Retina (tissue), 1 donor: Measurements from ENCODE around the gene ACAD11.
"Not testable (repeated sequence)": the region's sequence is repeated elsewhere in the genome, so short reads cannot be mapped to it uniquely, and the experiment has no call there.

ENCODE experiments used
- DNase-seq: peaks from one replicate; pipeline ENCODE4 v3.0.0-alpha.2; 2016

The ACAD11 gene

DNA sequence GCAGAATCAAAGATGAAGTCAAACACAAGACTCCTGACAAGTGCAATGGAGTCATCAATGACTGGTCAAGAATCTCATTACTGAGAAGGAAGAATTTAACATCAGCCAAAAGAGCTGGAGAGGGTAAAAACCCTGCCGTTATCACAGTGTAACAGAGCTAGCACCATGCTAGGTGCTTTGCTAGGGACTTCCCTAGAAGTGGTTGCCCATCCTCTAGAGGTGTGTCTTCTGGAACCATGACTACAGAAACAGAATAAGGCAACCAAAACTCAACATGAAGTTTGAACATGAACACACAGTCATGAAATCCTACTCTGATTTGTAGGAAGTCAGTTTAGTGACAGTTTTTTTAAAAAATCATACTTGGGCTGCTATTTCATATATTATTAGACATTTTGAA is 9.5 kb downstream of the ACAD11 start:
- DNase-seq, result no peak

DNA sequence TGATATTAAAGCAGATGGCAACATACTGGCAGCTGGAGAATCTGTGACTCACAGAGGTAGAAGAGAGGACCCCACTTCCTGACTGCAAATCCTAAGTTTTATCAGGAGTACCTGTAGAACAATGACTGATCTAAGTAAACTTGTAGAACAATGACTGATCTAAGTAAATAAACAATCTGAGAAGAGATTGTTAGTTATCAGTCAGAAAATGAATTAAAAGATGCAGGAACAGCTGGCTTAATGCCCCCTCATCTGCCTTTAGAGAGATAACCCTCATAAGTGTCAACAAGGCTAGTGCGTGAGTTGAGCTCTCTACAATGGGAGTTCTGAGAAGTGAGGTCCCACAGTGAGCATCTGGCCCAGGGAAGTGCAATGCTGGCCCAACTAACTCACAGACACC is 14.6 kb downstream of the ACAD11 start:
- no peak for DNase-seq

DNA sequence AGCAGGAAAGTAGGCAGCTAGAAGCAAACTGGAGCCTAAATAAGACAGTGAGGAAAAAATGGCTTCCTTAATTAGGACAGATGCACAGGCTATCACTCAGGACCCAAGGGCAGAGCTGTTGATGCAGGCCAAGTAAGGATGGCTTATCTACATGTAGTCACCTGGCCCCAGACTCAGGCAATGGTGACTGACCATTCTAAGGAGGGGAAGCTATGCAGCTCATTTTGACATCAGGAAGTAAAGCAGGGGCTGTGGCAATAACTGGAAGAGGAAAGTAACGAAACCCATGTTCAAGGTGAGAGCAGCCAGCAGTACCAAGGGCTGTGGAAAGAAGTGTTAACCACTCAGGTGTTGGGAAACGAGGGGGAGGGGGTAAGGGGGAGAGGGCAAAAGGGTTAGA is 16.2 kb downstream of the ACAD11 start:
- DNase-seq, result no peak

GRCh38 chr3:132642539-132642847 is 17.1 kb downstream of the ACAD11 start:
- DNase-seq, result no peak

- no peak for DNase-seq
These were observed 17.6 kb downstream of the ACAD11 start for GRCh38 chr3:132641837-132642538.

GRCh38 chr3:132641427-132641826 is 18.2 kb downstream of the ACAD11 start:
- not testable (repeated sequence) for DNase-seq

- DNase-seq, result no peak
These were observed 20.9 kb downstream of the ACAD11 start for GRCh38 chr3:132638706-132639105.

- DNase-seq, result no peak
These were observed 22.0 kb downstream of the ACAD11 start for GRCh38 chr3:132637590-132637989.

GRCh38 chr3:132635052-132635451 is 24.6 kb downstream of the ACAD11 start:
- no peak for DNase-seq

GRCh38 chr3:132630612-132631011 is 29.0 kb downstream of the ACAD11 start:
- no peak for DNase-seq

DNA sequence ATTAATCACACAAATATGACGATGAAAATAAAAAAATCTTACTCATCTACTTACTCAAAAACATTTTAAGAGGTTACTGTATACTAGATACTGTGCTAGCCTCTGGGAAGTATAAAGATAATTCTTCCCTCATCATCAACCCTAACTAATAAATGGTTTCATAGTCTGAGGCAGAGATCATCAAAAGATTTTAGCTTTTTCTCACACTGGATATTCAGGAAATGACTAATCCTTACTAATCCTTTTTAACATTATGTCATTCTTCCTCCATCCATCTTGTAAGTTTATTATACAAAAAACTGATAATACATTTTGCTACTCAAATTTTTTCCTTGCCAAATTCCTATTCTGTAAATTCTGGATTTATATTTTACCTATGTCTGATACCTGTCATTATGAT is 29.7 kb downstream of the ACAD11 start:
- DNase-seq, result no peak

DNA sequence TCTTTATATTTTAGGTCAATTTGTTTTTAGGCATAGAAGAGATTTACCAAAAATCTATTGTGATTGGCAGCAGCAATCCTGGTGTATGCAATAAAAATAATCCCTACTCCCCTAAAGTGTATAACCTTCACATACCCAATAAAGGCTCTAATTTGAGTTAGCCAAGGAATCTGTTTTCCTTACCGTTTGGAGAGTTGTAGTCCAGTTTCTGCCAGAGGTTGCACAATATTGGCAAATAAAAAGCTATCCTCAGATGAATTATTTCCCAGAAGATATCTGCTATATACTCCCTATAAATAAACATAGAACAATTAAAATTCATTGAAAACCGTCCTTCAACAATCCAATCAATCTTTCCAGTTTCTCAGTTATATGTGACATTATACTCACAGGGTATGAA is 31.5 kb downstream of the ACAD11 start:
- DNase-seq, result no peak

DNA sequence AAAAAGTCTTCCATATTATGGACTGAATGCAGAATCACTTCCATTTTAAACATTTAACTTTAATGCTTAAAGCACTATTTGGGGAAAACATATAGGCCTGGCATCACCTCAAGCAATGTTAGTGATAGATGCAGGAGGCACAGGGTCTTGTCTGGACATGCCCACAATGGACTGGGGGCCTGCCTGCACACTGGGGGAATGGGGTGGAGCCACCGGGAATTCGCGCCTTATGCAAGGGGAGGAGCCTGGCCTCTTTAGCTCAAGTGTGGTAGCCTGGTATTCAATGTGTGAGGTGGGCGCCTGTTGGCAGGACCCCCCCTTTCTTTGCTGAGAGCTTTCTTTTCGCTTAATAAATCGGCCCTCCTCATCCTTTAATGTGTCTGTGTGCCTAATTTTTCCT is 32.7 kb downstream of the ACAD11 start:
- DNase-seq, result no peak

GRCh38 chr3:132625613-132626012 is 34.0 kb downstream of the ACAD11 start:
- DNase-seq, result no peak

DNA sequence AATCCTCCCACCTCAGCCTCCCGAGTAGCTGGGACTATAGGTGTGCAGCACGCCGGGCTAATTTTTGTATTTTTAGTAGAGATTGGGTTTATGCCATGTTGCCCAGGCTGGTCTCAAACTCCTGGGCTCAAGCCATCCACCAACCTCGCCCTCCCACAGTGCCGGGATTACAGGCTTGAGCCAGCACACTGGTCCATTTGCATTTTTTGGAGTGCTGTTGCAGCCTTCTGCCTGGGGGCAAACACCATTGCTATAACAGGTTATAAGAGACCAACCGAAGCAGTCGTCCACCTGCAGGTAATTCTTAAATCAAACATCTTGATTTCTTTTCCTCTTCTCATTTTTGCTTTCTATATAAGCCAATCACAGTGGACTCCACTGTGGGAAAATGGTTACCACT is 34.8 kb downstream of the ACAD11 start:
- no peak for DNase-seq

- no peak for DNase-seq
These were observed 36.0 kb downstream of the ACAD11 start for GRCh38 chr3:132623646-132624045.

- no peak for DNase-seq
These were observed 36.8 kb downstream of the ACAD11 start for GRCh38 chr3:132622761-132623160.

DNA sequence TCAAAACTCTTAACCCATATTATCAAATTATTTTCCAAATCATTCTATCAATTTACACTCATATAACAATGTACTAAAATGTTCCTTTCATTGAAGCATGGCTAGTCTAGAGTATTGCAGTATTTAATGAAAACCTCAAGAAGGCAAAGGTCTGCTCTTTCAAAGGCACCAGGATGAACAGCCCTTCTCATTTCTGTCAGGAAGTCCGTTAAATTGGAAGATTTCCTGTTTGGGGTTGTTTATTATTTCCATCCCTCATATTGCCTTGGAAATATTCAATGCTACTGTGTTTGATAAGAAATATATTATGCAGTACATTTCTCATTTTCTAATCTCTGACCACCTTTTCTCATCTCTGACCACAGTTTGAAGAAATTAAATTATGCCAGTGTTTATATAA is 37.5 kb downstream of the ACAD11 start:
- DNase-seq, result no peak

GRCh38 chr3:132616780-132617179 is 42.8 kb downstream of the ACAD11 start:
- DNase-seq, result no peak

DNA sequence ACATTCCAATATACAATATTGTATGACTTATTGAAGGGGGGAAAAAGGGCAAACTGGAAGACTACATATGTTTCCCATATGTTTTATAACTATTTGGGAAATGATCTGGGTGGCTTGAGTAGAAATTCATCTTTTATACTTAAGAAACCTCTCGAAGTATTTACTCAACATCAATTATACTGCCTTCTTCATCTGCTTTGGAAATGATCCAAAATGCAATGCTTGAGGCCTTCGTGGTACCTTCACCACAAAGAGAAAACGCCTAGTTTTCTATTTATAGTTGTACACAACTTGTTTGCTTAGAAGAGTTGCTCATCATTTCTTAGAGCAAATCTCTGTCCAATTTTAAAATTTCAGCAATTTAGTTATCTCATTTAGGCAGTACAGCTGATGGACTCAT is 43.7 kb downstream of the ACAD11 start:
- DNase-seq, result no peak

- DNase-seq, result not testable (repeated sequence)
These were observed 44.3 kb downstream of the ACAD11 start for GRCh38 chr3:132615301-132615700.

DNA sequence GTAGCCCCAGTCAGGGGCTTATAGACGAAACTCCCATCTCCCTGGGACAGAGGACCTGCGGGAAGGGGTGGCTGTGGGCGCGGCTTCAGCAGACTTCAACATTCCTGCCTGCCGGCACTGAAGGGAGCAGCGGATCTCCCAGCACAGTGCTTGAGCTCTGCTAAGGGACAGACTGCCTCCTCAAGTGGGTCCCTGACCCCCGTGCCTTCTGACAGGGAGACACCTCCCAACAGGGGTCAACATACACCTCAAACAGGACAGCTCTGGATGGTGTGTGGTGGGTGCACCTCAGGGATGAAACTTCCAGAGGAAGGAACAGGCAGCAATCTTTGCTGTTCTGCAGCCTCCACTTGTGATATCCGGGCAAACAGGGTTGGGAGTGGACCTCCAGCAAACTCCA is 53.0 kb downstream of the ACAD11 start:
- not testable (repeated sequence) for DNase-seq

- no peak for DNase-seq
These were observed 53.5 kb downstream of the ACAD11 start for GRCh38 chr3:132606085-132606484.

DNA sequence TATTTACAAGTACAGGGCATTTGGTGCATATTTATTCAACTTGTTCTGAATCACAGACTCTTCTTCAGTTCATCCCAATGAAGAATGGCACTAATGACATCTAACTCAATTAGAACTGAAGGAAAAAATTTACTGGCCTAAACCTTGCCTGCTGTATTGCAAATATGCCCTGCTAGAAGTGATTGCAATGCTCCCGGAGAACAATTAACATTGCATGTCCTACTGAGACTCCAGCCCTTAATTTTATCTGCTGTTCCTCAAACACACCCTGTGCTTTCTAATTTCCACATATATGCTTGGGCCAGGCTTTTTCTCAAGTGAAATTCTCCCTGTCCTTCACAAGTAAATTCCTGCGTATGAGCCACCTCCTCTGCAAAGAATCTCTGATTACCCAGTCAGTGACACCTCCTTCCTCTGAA is 54.2 kb downstream of the ACAD11 start:
- DNase-seq, result no peak

DNA sequence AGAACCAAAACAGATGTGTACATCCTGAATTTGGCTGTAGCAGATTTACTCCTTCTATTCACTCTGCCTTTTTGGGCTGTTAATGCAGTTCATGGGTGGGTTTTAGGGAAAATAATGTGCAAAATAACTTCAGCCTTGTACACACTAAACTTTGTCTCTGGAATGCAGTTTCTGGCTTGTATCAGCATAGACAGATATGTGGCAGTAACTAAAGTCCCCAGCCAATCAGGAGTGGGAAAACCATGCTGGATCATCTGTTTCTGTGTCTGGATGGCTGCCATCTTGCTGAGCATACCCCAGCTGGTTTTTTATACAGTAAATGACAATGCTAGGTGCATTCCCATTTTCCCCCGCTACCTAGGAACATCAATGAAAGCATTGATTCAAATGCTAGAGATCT is 59.0 kb downstream of the ACAD11 start:
- DNase-seq, result not testable (repeated sequence)

- DNase-seq, result no peak
These were observed 61.4 kb downstream of the ACAD11 start for GRCh38 chr3:132598181-132598580.
